Measurements from ENCODE around the gene SLC37A1.

DNA sequence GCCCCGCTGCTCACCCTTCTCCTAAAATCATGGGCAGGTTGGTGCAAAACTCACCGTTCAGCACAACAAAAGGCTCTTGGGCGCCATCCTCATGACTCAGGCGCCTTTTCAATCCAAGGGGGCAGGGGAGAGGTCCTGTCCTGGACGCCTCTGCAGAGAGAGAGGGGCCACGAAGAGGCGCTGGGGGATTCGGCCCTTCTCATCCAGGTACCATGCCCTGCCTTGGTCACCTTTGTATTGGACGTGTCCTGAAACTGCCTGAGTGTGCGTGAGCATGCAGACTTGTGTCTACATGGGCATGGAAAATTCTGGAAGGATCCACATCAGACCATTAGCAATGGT lies 53.5 kb downstream of the SLC37A1 start:
- no peak for TF ChIP-seq POLR2AphosphoS5 (IDR thresholded peaks at IDR 0.05; ENCODE audit: low read depth, low read length)
- no peak for TF ChIP-seq TAF1 (IDR thresholded peaks at IDR 0.05; ENCODE audit: borderline replicate concordance, insufficient read depth, low read length)
